ENCODE data around the gene TBL1X. TPM values are rescaled to one million over a fixed set of nuclear protein-coding genes. Genes with fewer than 3 reads are reported as not detected.
A peak's percentile ranks its signal among the peaks of the same experiment; 100 is the strongest.

The TBL1X gene
- total RNA-seq, 1 experiment from 2014 or later: 31.9 TPM

GRCh38 chrX:9465380-9466123 is 694 bp downstream of the TBL1X start:
- Histone ChIP-seq H3F3A (ENCODE audit: low read length, unreplicated experiment) (no peaks in the 10 kb centered on the region), H2AFZ (ENCODE audit: low read length) (no peak overlapping the region), H3K79me2 (ENCODE audit: low read length) (peaks cover 60% of the 10 kb centered on the region), H3K9me3 (ENCODE audit: low read length) (no peaks in the 10 kb centered on the region), H3K4me3 (ENCODE audit: low read length) (peak overlapping the region; percentile 86), H3K27me3 (ENCODE audit: low read length) (no peaks in the 10 kb centered on the region), H3K27ac (ENCODE audit: low read length) (peak overlapping the region; percentile 88), H3K4me2 (ENCODE audit: low read length) (peak overlapping the region; percentile 97), H3K9ac (ENCODE audit: low read length) (peak overlapping the region; percentile 98), H4K20me1 (ENCODE audit: low read length) (peaks cover 19% of the 10 kb centered on the region), H3K4me1 (ENCODE audit: insufficient read depth, low read length) (peaks cover 39% of the 10 kb centered on the region), H3K9me2 (replicated peaks; ENCODE audit: low read length) (no peaks in the 10 kb centered on the region), H3K36me3 (ENCODE audit: low read depth, low read length) (no peaks in the 10 kb centered on the region; the same call in 1 of the 2 replicates)
- ATAC-seq (no peak), DNase-seq (no peak)
- intact Hi-C loops (cut with micrococcal nuclease): loop anchor here (5.0 to 10.0 kb wide), 3 partner anchors 102 to 239 kb away; no protein-coding TSS in a partner anchor
- ChIA-PET POLR2A (ENCODE audit: unreplicated experiment) (no interaction called here), CTCF (no interaction called here)
- no TSS peak for BruUV-seq (replicated peaks)
- TF ChIP-seq EZH2 (IDR thresholded peaks at IDR 0.05; ENCODE audit: low read length, unreplicated experiment) (no peak), CTCF (conservative IDR thresholded peaks at IDR 0.05; ENCODE audit: low read depth, low read length) (no peak), EZH2phosphoT487 (IDR thresholded peaks at IDR 0.05; ENCODE audit: borderline replicate concordance, low read length) (no peak)

DNA sequence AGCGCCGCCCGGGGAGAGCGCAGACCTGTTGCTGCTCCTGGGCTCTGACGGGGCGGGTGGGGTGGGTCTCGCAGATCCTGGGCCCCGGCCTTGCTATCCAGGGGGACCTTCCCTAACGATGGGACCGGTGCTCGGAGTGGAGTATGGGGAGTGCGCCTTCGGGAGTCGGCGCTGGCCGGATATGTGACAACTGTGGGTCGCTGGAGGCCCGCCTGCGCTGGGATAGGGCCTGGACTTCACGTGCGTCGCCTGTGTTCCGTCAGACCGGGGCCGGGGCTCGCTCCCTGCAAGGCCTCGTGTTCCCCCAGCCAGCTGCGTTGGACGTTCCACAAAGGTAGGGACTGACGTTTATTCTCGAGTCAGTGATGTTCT is 1.3 kb downstream of the TBL1X start:
- Histone ChIP-seq H3K9ac (ENCODE audit: low read length) (peak overlapping the region; percentile 98), H3K9me2 (replicated peaks; ENCODE audit: low read length) (no peaks in the 10 kb centered on the region), H3K4me3 (ENCODE audit: low read length) (peak overlapping the region; percentile 86), H3K4me1 (ENCODE audit: insufficient read depth, low read length) (peaks cover 39% of the 10 kb centered on the region), H3K9me3 (ENCODE audit: low read length) (no peaks in the 10 kb centered on the region), H3K36me3 (ENCODE audit: low read depth, low read length) (peaks cover 3% of the 10 kb centered on the region), H3K27me3 (ENCODE audit: low read length) (no peaks in the 10 kb centered on the region), H3K27ac (ENCODE audit: low read length) (peak overlapping the region; percentile 88), H4K20me1 (ENCODE audit: low read length) (peaks cover 23% of the 10 kb centered on the region), H2AFZ (ENCODE audit: low read length) (no peak overlapping the region), H3K79me2 (ENCODE audit: low read length) (peaks cover 66% of the 10 kb centered on the region), H3F3A (ENCODE audit: low read length, unreplicated experiment) (no peaks in the 10 kb centered on the region), H3K4me2 (ENCODE audit: low read length) (peak overlapping the region; percentile 97)
- intact Hi-C loops (cut with micrococcal nuclease): loop anchor here (5.0 to 10.0 kb wide), 3 partner anchors 101 to 239 kb away; no protein-coding TSS in a partner anchor
- TSS peak; percentile 27 for BruUV-seq (replicated peaks)
- TF ChIP-seq EZH2phosphoT487 (IDR thresholded peaks at IDR 0.05; ENCODE audit: borderline replicate concordance, low read length) (no peak), CTCF (conservative IDR thresholded peaks at IDR 0.05; ENCODE audit: low read depth, low read length) (no peak), EZH2 (IDR thresholded peaks at IDR 0.05; ENCODE audit: low read length, unreplicated experiment) (no peak)
- CTCF ChIA-PET: no interaction called here
- DNase-seq: peak; percentile 33
- ATAC-seq: peak; percentile 4; the same call in 1 of the 2 replicates
- POLR2A ChIA-PET (ENCODE audit: unreplicated experiment): no interaction called here

DNA sequence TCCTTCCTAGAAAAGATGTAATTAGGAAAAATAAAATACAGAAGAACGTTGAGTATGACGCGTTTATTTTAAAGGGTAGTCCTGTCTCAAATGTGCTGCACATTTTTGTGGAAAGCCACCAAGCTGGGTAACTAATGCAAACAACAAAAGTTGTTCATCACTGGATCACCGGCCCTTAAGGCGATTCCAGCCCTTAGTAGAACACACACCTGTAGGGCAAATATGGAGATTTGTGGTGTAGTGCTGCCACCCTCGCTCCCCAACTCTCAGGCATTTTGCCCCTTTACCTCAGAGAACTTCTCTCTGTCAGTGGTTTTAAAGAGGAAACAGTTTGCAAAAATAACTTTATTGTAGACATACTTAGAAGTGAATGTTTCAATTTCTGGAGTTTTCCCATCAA is 1.9 kb downstream of the TBL1X start:
- H3K9me2 ChIP-seq (replicated peaks; ENCODE audit: low read length): no peaks in the 10 kb centered on the region
- H4K20me1 ChIP-seq (ENCODE audit: low read length): peaks cover 27% of the 10 kb centered on the region
- ChIA-PET POLR2A (ENCODE audit: unreplicated experiment) (no interaction called here), CTCF (interaction anchor here (0.8 kb wide), 1 partner anchor 961 kb away, joined by 8 read pairs; no protein-coding TSS in a partner anchor)
- BruUV-seq (replicated peaks): TSS peak; percentile 16
- no peaks in the 10 kb centered on the region for H3K9me3 ChIP-seq (ENCODE audit: low read length)
- H3F3A ChIP-seq (ENCODE audit: low read length, unreplicated experiment): no peaks in the 10 kb centered on the region
- TF ChIP-seq EZH2 (IDR thresholded peaks at IDR 0.05; ENCODE audit: low read length, unreplicated experiment) (no peak), EZH2phosphoT487 (IDR thresholded peaks at IDR 0.05; ENCODE audit: borderline replicate concordance, low read length) (no peak), CTCF (conservative IDR thresholded peaks at IDR 0.05; ENCODE audit: low read depth, low read length) (no peak; the same call in 1 of the 2 replicates)
- H3K36me3 ChIP-seq (ENCODE audit: low read depth, low read length): peaks cover 5% of the 10 kb centered on the region
- H3K4me3 ChIP-seq (ENCODE audit: low read length): peak overlapping the region; percentile 86
- peak overlapping the region; percentile 88 for H3K27ac ChIP-seq (ENCODE audit: low read length)
- ATAC-seq (no peak), DNase-seq (peak; percentile 68)
- peaks cover 72% of the 10 kb centered on the region for H3K79me2 ChIP-seq (ENCODE audit: low read length)
- intact Hi-C loops (cut with micrococcal nuclease): loop anchor here (5.0 to 10.0 kb wide), 3 partner anchors 101 to 238 kb away; no protein-coding TSS in a partner anchor
- H3K4me1 ChIP-seq (ENCODE audit: insufficient read depth, low read length): peaks cover 39% of the 10 kb centered on the region
- no peak overlapping the region for H2AFZ ChIP-seq (ENCODE audit: low read length)
- peak overlapping the region; percentile 98 for H3K9ac ChIP-seq (ENCODE audit: low read length)
- no peaks in the 10 kb centered on the region for H3K27me3 ChIP-seq (ENCODE audit: low read length)
- H3K4me2 ChIP-seq (ENCODE audit: low read length): peak overlapping the region; percentile 97
